Endothelial cell of umbilical vein (primary cell): ENCODE results near the gene FAM83C. TPM values are rescaled to one million over a fixed set of nuclear protein-coding genes. Genes with fewer than 3 reads are reported as not detected.

Experiments used
- BruUV-seq: library from RNA; stranded (reverse); fragments of 400-500 nt; replicated peaks from 2 replicates; lab custom pipeline; 2021; lab: Mats Ljungman, UMichigan
- CTCF ChIA-PET: fragments of 300-600, 350-600 bp; sonication (Branson Sonifier 250); formaldehyde crosslinking; loops from one replicate; lab custom pipeline; 2021; ENCODE audit warnings: antibody characterized with exemption, inconsistent platforms; lab: Charles Lee
- POLR2A ChIA-PET: fragments of 300-600, 350-600 bp; sonication (Branson Sonifier 250); formaldehyde crosslinking; loops from one replicate; lab custom pipeline; 2021; ENCODE audit warnings: antibody characterized with exemption, inconsistent platforms; lab: Charles Lee
- DNase-seq: peaks from one replicate; pipeline ENCODE4 v3.0.0-alpha.2; 2011; ENCODE audit warnings: low read depth, low spot score
- FAIRE-seq: peaks from 2 replicates; lab custom pipeline; 2011; peaks lifted over from hg19 to GRCh38; lab: Jason Lieb, UNC
- H2AFZ ChIP-seq: 2 replicates; pipeline ENCODE4 v1.6.0; 2012; ENCODE audit warnings: low read depth, low read length, control low read depth, inconsistent platforms
- H3K27ac ChIP-seq: 2 replicates; pipeline ENCODE4 v1.5.1; 2011; ENCODE audit warnings: low read depth, mild to moderate bottlenecking, control low read depth, low read length, moderate library complexity; ENCODE audit not compliant: insufficient read depth
- H3K27me3 ChIP-seq, 2 experiments: 2 replicates each; pipeline versions ENCODE4 v1.6.0 to v1.6.1; 2011; ENCODE audit warnings: low read length in 2 of 2, mixed read lengths in 1 of 2; ENCODE audit not compliant: control insufficient read depth in 2 of 2, insufficient read depth in 2 of 2
- H3K36me3 ChIP-seq, 2 experiments: 2 replicates in 1 of 2; 3 replicates in 1 of 2; pipeline ENCODE4 v1.5.1; 2011; ENCODE audit warnings: low read length in 2 of 2, mild to moderate bottlenecking in 1 of 2, moderate library complexity in 1 of 2; ENCODE audit not compliant: control insufficient read depth in 2 of 2, insufficient read depth in 2 of 2; ENCODE audit errors: extremely low read depth in 1 of 2
- H3K4me1 ChIP-seq: 3 replicates; pipeline ENCODE4 v1.5.1; 2011; ENCODE audit warnings: mild to moderate bottlenecking, low read length; ENCODE audit not compliant: control insufficient read depth, insufficient read depth; ENCODE audit errors: extremely low read depth
- H3K4me2 ChIP-seq: 2 replicates; pipeline ENCODE4 v1.6.1; 2011; ENCODE audit warnings: low read length, control low read depth, mixed read lengths; ENCODE audit not compliant: insufficient read depth
- H3K4me3 ChIP-seq, 3 experiments: fragments of 200-600 bp in 1 of 3; sonication (generic), shearing (Covaris generic) in 1 of 3; replicated peaks in 1 of 3; 2 replicates each; pipeline ENCODE4 v1.5.1; 2011 to 2016; ENCODE audit warnings: control low read depth in 3 of 3, low read length in 3 of 3, mild to moderate bottlenecking in 2 of 3, inconsistent platforms in 1 of 3, low read depth in 1 of 3, moderate library complexity in 1 of 3; ENCODE audit not compliant: insufficient read depth in 1 of 3
- H3K79me2 ChIP-seq: 2 replicates; pipeline ENCODE4 v1.6.0; 2012; ENCODE audit warnings: low read length, inconsistent platforms; ENCODE audit not compliant: control insufficient read depth, insufficient read depth
- H3K9ac ChIP-seq: replicated peaks from 2 replicates; pipeline ENCODE3; 2011; ENCODE audit warnings: low read length, control low read depth; ENCODE audit not compliant: insufficient read depth; ENCODE audit errors: extremely low read depth
- H3K9me1 ChIP-seq: replicated peaks from 3 replicates; pipeline ENCODE4 v1.6.0; 2011; ENCODE audit warnings: mild to moderate bottlenecking, low read length; ENCODE audit not compliant: control insufficient read depth, insufficient read depth; ENCODE audit errors: extremely low read depth
- H3K9me3 ChIP-seq: replicated peaks from 2 replicates; pipeline ENCODE4 v1.5.1; 2012; ENCODE audit warnings: low read length, inconsistent platforms; ENCODE audit not compliant: control insufficient read depth, insufficient read depth
- H4K20me1 ChIP-seq: replicated peaks from 2 replicates; pipeline ENCODE3; 2011; ENCODE audit warnings: mild to moderate bottlenecking, low read length; ENCODE audit not compliant: control insufficient read depth, insufficient read depth; ENCODE audit errors: extremely low read depth
- CTCF ChIP-seq, 2 donors: IDR thresholded peaks; 1 replicate in 1 of 2; 2 replicates in 1 of 2; pipeline ENCODE4 v1.5.1; 2011; ENCODE audit warnings: low read length in 2 of 2, mild to moderate bottlenecking in 2 of 2, moderate library complexity in 2 of 2, control low read depth in 1 of 2, inconsistent platforms in 1 of 2, low read depth in 1 of 2; ENCODE audit not compliant: insufficient read depth in 1 of 2; ENCODE audit errors: extremely low read depth in 1 of 2
- FOS ChIP-seq: IDR thresholded peaks from 2 replicates; pipeline ENCODE4 v1.6.1; 2011; ENCODE audit warnings: mild to moderate bottlenecking, low read length, moderate library complexity, borderline replicate concordance; ENCODE audit not compliant: insufficient read depth
- dilution Hi-C: fragments of 300-500 bp; cut with MboI; formaldehyde crosslinking; loops from one replicate; pipeline ENCODE4 v1.15.0; 2019; ENCODE audit warnings: low sequenced_read_pairs; ENCODE audit not compliant: extremely low pct_ligation_motif_present
- intact Hi-C: fragments of 100-400 bp; cut with micrococcal nuclease; formaldehyde crosslinking; loops from one replicate; pipeline ENCODE4 v1.10.0; 2022
- polyA plus RNA-seq, 4 experiments: library from polyadenylated mRNA; depleted of rRNA in 3 of 4; stranded (reverse) in 3 of 4; unstranded in 1 of 4; fragments of >200 nt; gene quantifications; 2 replicates each; pipeline versions ENCODE4 v1.2.1 to v1.2.3, GENCODE V29; 2011 to 2012; ENCODE audit warnings: missing spikeins in 1 of 4
- total RNA-seq: library from RNA; stranded (reverse); gene quantifications from 2 replicates; pipeline ENCODE4 v1.2.3, GENCODE V29; 2021

The FAM83C gene
- total and polyA plus RNA-seq, 2 donors (not counting 3 experiments of a cell fraction or from before 2014, with no cell fraction given) = not detected

- Histone ChIP-seq H3K9ac (no peak overlapping the region), H2AFZ (peak overlapping the region; percentile 17), H3K79me2 (no peaks in the 10 kb centered on the region), H3K4me2 (no peak overlapping the region), H3K4me3 (no peak overlapping the region), H3K9me3 (no peaks in the 10 kb centered on the region), H3K9me1 (no peaks in the 10 kb centered on the region), H3K27ac (no peak overlapping the region), H3K27me3 (no peaks in the 10 kb centered on the region), H3K4me1 (peaks cover 62% of the 10 kb centered on the region), H4K20me1 (no peaks in the 10 kb centered on the region), H3K36me3 (no peaks in the 10 kb centered on the region)
- POLR2A ChIA-PET = no interaction called here
- intact Hi-C loops = no loop called here
- no TSS peak for BruUV-seq
- FAIRE-seq = no peak
- dilution Hi-C loops = no loop called here
- CTCF ChIA-PET = interaction anchor here (0.7 to 9.7 kb wide), 29 partner anchors 9 to 468 kb away, joined by 3 to 200 read pairs (median 6); partner anchors contain the start of genes CEP250, EIF6, FAM83C and GDF5
- DNase-seq = no peak
- TF ChIP-seq CTCF (IDR thresholded peaks at IDR 0.05; ENCODE audit: extremely low read depth in 1 of 2, insufficient read depth in 1 of 2, low read depth in 1 of 2, low read length in 2 of 2) = no peak
Measured at GRCh38 chr20:35303382-35303734, 11.1 kb upstream of the FAM83C start.

GRCh38 chr20:35302421-35303335 lies 10.5 kb upstream of the FAM83C start:
- dilution Hi-C loops = no loop called here
- no TSS peak for BruUV-seq
- Histone ChIP-seq H3K4me3 (no peak overlapping the region), H3K27ac (no peak overlapping the region), H3K79me2 (no peaks in the 10 kb centered on the region), H2AFZ (no peak overlapping the region), H4K20me1 (no peaks in the 10 kb centered on the region), H3K4me2 (no peak overlapping the region), H3K9me1 (no peaks in the 10 kb centered on the region), H3K36me3 (no peaks in the 10 kb centered on the region), H3K27me3 (no peaks in the 10 kb centered on the region), H3K9me3 (no peaks in the 10 kb centered on the region), H3K9ac (no peak overlapping the region), H3K4me1 (peaks cover 55% of the 10 kb centered on the region)
- peak; percentile 43 for FAIRE-seq
- ChIA-PET CTCF (interaction anchor here (0.6 to 9.7 kb wide), 25 partner anchors 9 to 468 kb away, joined by 3 to 200 read pairs (median 6); partner anchors contain the start of genes CEP250, EIF6, FAM83C and GDF5), POLR2A (no interaction called here)
- intact Hi-C loops = no loop called here
- TF ChIP-seq CTCF (IDR thresholded peaks at IDR 0.05; ENCODE audit: extremely low read depth in 1 of 2, insufficient read depth in 1 of 2, low read depth in 1 of 2, low read length in 2 of 2) (no peak), FOS (peak; percentile 31)
- DNase-seq = no peak
